NOMO-1 treated with DMSO at 0.1 percent for 48 hours (cell line): ENCODE results near the gene CYB5D1.

ENCODE experiments used
- DNase-seq: peaks from one replicate; lab custom pipeline; 2025; ENCODE audit not compliant: unreplicated experiment; lab: John Stamatoyannopoulos, UW

CYB5D1 gene

DNA sequence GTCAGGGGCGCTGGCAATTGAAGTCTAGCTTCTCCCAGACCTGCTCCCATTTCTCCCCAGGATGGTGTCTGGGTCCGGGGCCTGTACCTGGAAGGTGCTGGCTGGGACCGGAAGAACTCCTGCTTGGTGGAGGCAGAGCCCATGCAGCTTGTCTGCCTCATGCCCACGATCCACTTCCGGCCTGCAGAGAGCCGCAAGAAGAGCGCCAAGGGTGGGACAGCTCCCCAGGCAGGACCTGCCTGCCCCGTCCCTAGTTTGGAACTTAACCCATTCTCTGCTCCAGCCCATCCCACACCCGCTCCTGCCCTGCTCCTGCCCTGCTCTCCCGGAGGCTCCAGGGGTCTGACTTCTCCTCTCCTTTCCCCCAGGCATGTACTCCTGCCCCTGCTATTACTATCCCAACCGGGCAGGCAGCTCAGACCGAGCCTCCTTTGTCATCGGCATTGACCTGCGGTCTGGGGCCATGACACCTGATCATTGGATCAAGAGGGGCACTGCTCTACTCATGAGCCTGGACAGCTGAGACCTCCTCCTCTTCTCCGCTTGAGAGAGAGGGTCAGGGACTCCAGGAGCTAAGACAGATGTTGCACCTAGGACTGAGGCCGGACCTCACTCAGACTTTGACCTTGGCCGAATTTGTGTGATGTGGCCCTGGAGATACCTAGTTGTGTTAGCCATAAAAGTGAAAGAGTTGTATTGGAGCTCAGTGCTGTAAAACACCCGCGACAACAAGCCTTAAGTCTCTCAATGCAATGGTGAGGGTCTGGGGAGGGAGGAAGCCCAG, 24.6 kb upstream of the CYB5D1 start:
- no peak for DNase-seq

DNA sequence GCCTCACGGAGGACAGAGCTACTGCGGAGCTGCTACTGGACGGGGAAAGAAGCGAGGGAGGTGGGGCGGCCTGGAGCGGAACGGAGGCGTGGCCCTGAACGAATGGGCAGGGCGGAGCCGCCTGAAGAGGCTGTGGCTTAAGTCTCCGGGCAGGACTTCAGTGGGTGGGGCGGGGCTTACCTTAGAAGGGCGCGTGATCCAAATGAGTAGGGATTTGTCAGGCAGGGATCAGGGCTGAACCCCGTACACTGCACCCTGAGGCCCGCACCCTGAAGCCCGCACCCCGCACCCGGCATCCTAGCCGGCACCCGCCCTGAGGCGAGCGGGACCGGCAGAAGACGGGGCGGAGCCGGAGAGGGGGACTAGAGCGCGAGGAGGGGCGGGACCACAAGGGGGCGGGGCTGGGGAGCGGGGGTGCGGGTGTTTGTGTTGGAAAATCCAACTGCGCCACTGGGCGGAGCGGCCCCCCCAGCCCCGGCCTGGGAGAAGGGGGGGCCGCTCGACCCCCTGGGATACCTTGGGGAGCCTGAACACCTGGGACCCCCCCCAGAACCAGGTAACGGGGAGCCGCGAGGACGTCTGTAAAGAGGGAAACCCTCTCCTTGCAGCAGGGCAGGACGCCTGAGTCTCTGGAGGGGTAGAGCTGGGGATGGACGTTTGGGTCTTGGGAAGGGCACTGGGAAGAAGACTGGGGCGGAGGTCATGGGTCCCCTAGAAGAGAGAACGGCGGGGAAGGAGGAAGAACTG, 23.8 kb upstream of the CYB5D1 start, which contains the start of gene KDM6B:
KDM6B (plus strand) TSS at position 423 of the 747 bp plus-strand sequence. CDS start 11,338 bp downstream, outside the sequence.
- peak; percentile 90 for DNase-seq

DNA sequence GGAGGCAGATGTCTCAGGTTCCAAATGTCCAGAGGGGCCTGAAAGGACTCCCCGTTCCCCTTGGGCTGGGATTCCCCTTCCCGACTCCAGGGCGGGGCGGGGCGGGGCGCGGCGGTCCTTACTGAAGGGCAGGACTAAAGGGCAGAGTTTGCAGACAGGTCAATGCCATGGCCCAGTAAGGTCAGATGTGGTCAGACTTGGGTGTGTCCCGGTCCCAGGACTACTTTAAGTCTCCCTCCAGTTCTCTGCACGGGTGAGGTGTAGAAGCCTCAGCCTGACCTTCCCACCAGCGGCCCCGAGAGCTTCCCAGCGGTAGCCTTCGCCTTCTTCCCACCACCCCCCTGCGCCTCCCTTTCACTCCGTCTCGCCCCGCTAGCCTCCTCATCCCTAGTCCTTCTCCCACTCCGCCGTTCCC, 23.3 kb upstream of the CYB5D1 start:
- DNase-seq = no peak

DNA sequence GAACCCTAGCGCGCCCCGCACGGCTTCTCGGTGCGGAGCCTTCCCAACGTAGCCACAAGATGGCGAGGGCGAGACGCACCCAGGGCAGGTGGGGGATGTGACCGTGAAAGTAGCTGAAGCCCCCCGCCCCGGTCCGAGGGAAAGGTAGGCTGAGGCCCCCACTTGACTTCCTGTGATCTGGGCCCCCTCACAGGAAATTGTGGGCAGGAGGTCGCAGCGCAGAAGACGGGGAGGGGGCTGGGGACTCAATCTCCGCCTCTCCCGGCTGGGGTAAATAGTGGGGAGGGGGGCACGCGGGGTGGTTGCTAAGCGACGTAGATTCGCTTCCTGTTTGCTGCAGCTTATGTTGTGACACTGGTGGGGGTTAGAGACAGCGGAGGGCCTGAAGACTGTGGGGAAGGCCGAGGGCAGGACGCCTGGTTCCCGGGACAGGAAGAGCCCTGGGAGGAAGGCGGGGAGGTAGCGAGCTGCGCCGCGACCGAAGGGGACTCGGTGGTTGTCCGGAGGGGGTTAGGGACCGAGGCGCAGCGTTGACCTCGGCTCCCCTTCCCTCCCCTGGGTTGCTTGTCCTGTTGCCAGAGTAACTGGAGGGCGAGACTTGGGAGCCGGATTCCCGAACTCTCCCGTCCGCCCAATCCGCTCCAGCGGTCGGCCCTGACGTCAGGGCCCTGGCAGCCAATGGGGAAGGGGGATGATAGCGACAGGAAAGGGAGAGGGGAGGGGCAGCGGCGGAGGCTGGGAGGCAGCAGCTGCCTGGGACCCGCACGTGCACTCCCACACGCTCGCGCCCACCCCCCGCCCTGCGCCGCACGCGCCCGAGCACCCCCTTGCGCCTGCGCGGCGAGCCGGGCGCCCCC, 22.6 kb upstream of the CYB5D1 start:
- peak; percentile 89 for DNase-seq

DNA sequence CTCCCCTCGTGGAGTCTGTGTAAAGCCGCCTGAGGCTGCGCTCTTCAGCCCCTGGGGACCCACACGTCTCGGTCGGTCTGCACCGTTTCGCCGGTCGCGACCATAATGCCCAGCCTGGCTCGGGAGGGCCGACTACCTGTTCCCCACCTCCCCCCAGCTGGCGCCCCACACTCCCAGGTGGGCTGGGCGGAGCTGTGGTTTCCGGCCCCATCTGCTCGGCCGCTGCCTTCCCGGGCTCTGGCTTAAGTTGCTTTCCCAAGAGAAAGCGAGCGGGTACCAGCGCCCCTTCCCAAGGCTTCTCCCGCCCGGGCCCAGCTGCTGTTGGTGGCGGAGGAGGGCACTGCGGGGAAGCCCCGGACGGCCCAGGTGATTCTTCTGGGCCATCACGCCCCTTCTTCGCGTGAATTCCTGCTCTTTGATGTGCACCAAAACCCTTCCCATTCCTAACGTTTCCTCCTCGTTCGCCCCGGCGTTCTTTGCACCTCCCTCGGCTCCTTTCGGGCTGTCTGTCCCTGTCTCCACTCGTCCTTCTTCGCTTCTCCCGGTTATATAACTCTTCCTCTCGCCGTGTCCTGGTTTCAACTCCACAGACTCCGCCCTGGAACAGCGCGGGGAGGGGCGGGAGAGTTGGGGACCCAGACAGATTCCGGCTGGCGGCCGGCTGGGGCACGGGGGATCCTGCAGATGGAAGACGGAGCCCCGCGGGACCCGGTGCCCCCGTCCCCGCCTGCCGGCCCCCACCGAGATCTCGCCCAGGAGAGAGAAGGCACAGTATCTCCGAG, 21.8 kb upstream of the CYB5D1 start:
- DNase-seq = no peak

DNA sequence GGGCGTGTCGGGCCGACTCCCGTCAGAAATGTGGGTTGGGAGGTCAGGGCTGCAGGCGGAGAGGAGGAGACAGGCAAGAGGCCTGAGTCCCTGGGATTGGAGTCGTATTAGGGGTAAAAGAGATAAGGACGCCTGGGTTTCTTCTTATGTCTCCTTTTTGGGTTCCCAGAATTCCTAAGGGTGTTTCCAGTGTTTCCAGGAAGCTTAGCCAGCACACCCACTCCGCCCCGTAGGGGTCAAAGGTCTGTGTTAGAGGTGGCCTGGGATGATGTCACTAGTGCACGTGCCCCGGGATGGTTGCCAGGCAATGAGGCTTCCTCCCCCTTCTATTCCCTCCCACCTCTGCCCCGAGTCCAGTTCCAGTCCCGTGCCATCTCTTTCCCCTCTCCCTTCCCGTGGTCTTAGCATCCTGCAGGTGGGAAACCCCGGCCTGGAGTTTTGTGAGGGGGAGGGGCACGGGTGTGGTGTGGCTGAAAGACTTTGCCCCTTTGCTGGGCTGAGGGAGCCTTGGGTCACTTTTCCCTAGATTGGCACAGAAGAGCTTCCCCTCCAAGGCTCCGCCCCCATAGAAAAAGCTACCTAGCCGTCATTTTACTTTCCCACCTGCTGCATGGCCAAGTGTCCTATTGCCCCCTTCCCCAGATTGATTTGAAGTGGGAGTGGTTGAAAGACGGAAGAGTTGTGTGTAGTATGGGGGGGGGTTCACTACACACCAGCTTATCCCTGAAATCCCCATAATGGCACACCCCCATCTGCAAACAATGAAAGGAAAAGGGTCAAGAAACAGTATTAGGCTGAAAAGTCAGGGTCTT, 21.0 kb upstream of the CYB5D1 start:
- DNase-seq = peak; percentile 93

DNA sequence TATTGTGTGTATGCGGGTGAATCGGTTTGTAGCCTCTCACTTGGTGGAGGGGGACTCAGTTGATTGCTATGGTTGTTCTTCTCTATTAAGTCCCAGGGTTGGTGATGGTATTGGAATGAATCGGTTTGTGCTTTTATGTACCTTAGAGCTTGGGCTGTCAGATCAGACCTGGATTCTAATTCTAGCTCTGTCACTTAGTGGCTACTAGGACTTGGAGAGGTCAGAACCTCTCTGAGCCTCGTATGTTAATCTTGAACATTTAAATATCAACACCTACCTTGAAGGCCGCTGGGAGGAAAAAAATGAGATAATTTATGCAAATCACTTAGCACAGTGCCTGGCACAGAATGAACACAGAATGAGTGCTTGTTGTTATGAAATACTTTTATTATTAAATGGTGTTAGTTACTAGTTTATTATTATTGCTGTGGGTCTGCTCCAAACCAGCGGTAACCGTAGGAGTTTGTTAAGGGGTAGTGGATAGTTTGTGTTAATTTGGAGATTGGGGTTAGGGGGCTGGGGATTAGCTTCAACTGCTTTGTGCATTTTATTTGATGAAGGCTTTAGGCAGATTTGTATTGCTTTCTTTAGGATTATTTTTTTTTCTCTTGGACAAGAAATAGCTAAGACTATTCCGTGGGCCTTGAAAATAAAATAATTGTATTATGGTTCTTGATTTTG, 20.3 kb upstream of the CYB5D1 start:
- no peak for DNase-seq

DNA sequence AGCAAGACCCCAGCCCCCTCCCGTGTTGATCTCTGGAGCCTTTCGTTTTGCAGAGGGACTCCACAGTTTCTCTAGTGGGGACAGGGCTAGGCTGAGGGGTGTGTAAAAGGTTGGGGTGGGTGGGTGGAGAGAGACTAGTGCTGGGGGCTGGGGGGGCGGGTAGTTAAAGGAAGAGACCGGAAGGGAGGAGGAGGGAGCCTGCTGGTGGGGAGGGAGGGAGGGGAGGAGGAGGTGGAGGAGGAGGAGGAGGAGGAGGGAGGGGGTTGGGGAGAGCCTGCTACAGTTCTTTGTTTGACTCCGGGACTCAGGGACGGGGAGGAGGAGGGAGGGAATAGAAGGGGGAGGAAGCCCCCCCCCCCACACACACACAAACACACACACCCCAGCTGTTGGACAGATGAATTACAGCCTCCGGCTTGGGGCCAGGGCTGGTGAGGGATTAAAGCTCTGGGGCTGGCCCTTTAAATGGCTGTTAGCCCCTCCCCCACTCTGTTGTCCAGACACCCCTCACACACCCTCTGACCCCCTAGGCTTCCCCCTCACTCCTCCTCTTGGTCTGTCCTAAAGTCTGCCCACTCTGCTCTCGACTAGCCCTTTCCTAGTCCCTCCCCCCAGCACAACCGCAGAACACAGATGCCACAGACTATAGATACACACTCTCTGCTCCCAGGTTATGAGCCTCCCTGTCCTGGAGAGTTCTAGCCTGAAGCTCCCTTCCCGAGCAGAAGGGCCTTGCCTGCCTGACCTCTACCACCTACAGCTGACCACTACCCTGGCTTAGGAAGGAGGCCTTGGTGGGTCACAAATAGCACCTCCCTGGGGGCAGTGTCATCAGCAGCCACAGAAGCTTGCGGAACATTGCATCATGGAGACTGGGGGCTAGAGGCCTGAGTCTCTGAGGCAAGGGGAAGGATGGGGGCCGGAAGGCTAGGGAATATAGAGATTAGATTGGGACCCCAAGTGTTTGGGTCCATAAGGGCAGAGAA, 19.4 kb upstream of the CYB5D1 start:
- peak; percentile 78 for DNase-seq

DNA sequence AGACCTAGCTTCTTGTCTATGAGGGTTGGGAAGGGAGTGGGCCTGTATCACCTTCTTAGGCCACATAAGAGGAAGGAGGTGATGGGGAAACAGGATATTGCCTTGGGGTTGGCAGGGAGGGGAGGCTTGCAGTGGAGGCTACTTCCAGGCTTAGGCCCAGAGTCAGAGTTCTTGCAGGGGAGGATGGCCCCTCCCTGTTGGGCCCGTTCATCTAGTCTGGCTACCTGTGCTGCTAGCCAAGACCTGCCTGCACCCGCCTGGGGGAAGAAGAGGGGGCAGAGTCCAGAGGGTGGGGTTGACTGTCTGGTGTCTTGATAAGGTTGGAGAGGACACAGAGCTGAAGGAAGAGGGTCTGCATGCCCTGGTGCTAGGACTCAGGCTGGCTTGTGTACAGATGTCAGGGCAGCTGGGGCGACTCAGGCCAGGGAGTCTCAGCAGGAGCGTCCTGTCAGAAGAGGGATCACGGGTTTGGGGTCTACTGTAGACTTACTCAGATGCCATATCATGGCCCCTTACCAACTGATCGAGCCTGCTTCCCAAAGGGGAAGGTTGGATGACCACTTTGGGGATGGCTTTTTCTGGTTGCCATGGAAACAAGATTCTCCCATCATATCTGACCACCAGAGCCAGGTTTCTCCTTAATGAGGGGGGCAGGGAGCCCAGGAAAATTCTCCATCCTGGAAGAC, 18.5 kb upstream of the CYB5D1 start:
- DNase-seq = peak; percentile 72

DNA sequence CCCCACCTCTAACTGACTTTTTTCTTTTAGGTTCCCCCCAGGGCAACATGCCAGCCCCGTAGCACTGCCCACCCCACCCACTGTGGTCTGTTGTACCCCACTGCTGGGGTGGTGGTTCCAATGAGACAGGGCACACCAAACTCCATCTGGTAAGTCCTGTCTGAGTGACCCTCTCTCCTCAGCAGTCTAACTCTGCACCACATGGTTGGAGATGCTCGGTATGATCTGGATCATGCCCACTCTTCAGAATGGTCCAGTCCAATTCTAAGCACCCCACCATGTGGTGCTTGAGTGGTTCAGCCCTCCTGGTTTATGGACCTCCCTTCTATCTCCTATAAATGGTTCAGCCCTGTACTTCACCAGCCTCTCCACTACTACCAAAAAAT, 17.9 kb upstream of the CYB5D1 start:
- no peak for DNase-seq

DNA sequence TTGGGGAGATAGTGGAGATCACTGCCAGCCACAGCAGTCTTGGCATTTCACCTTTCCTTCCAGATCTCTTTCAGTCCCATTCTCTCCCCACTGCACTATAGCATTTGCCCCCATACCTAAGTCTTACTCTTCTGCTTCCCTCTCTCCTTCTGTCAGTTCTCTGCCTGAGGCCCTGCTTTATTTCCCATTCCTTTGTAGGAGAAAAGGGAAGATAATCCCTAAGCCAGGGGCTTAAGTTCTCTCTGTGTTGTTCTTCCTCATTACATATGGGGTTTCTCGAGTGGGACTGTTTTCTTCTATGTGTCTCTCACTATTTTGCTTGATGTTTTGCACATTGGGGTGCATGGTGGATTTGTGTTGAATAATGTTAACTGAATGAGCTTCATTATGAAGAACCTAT, 17.4 kb upstream of the CYB5D1 start:
- DNase-seq = no peak

DNA sequence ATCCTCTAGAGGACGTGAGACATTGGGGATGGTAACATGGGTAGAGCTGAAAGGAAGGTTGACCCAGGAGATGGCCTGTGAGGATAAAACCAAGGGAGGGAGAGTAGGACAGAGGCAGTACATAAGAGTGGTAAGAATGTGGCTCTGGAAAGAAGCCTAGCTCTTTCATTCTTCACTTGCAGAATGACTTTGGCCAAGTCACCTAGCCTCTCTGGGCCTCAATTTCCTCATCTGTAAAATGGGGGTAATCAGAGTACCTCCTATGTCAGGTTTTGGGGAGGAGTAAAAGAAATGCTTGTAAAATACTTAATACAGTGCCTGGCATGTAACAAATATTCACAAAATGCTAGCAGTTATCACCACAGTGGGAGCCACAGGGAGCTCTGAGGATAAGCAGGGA, 16.9 kb upstream of the CYB5D1 start:
- DNase-seq = no peak

DNA sequence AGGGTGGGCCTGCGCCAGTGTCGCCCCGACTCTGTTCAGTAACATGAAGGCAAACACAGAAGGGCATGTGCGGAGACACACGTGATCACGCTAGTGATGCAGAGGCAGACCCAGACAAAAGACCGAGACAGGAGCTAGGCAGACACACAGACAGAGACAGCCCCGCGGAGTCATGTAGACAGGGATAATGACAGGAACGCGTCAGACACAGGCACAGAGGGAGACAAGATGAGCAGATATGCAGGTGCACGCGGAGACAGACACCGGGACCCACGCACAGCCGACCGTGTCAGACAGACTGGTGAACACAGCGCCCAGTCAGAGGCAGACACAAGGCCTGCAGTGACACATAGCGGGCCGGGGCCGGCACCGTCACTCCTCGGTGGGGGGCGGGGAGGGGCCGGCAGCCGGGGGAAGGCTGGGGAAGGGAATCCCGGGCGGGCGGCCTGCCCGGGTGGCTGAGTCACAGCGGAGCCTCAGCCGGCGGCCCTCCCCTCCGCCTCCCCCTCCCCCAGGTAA, 16.3 kb upstream of the CYB5D1 start:
- peak; percentile 46 for DNase-seq

DNA sequence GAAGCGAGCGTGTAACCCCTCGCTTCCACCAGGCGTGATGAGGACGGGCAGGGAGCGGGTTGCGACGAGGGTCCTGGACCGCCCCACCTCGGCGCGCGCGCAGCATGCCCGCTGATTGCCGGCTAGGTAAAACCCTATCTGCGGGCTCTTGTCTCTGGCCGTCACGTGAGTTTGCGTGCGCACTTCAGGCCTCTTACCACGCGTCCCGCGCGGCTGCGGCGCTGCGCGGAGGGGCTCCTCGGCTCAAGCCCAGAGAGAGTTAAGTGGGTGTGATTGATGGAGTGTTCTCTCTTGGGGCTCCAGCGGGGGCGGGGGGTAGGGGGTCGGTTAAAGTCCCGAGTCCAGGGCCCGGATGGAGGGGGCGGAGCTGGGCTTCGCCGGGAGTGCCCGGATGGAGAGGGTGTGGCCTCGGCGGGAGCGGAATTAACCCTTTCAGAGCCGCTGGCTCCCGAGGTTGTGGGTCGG, 15.9 kb upstream of the CYB5D1 start:
- DNase-seq = peak; percentile 64

DNA sequence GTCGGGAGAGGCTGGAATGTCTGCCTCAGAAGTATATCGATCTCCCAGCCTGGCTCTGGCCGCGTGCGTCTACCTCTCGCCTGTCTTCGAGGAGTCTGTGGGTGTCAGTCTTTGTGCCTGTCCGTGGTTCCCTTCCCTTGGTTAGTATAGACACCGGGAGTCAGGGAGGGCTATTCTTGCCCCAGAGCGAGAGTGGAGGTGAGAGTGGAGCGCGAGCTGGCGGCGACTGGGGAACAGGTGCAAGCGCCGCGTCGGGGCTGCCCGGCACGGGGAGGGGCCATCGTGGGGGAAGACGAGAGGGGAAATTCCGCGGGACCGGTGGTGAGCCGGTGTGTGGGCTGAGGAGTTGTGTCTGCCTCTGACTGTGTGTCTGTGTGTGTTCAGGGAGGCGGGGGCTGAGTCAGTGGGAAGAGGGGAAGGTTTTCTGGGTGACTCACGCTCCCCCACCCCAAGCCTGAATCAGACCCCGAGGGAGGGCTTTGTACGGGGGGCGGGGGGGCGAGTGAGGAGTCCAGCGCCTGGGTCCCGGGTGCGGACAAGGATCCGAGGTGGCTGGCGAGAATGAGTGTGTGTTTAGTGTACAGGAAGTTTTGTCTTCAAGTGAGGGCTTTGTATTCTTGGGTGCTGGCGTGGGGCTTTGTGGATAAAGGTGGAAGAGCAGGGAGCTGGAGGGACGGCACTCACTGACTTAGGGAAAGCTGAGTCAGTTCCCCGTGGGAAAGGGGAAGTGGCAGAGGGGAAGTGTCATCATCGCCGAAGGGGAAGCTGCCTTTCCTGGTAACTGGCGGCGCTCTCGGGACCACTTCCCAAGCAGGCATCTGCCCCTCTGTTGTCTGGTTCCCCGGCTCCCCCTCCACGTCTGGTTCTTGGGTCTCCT, 15.2 kb upstream of the CYB5D1 start:
- peak; percentile 71 for DNase-seq

DNA sequence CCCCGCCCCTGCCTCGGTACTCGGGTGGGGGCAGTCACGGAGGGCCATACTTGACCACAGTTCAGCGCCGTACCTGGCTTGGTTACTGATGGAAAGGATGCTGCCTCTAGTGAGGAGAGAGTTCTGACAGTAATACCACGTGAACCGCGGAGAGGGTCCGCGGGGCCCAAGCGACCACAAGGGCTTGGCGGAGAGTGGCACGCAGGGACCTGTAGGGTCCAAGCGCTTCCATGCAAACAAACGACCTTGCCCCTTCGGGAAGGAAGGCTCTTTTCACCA, 14.6 kb upstream of the CYB5D1 start:
- no peak for DNase-seq
